Ishikawa (cell line): Measurements from ENCODE around the gene DNAH8.

Source experiments
- CEBPB ChIP-seq: IDR thresholded peaks from 2 replicates; pipeline ENCODE4 v1.6.1; 2012
- CREB1 ChIP-seq: IDR thresholded peaks from 2 replicates; pipeline ENCODE4 v1.6.1; 2012; ENCODE audit warnings: low read depth
- EGR1 ChIP-seq: IDR thresholded peaks from 2 replicates; pipeline ENCODE4 v1.6.1; 2012
- EP300 ChIP-seq: IDR thresholded peaks from 2 replicates; pipeline ENCODE4 v1.6.1; 2012; ENCODE audit warnings: borderline replicate concordance
- FOXM1 ChIP-seq: IDR thresholded peaks from 2 replicates; pipeline ENCODE4 v1.6.1; 2012; ENCODE audit warnings: low read depth, borderline replicate concordance
- MAX ChIP-seq: IDR thresholded peaks from 2 replicates; pipeline ENCODE4 v1.6.1; 2012
- NFIC ChIP-seq: IDR thresholded peaks from 2 replicates; pipeline ENCODE4 v1.6.1; 2012
- RAD21 ChIP-seq: IDR thresholded peaks from 2 replicates; pipeline ENCODE4 v1.6.1; 2012; ENCODE audit warnings: low read depth
- REST ChIP-seq: IDR thresholded peaks from 2 replicates; pipeline ENCODE4 v1.6.1; 2012; ENCODE audit warnings: low read depth, mild to moderate bottlenecking
- TAF1 ChIP-seq: IDR thresholded peaks from 2 replicates; pipeline ENCODE4 v1.6.1; 2012; ENCODE audit warnings: low read depth, mild to moderate bottlenecking
- TCF12 ChIP-seq: IDR thresholded peaks from 2 replicates; pipeline ENCODE4 v1.6.1; 2012; ENCODE audit warnings: low read depth
- TEAD4 ChIP-seq: IDR thresholded peaks from 2 replicates; pipeline ENCODE4 v1.6.1; 2012
- USF1 ChIP-seq: IDR thresholded peaks from 2 replicates; pipeline ENCODE4 v1.6.1; 2012
- YY1 ChIP-seq: IDR thresholded peaks from 2 replicates; pipeline ENCODE4 v1.6.1; 2012; ENCODE audit warnings: low read depth
- ZBTB7A ChIP-seq: IDR thresholded peaks from 2 replicates; pipeline ENCODE4 v1.6.1; 2012; ENCODE audit warnings: low read depth

Gene DNAH8

GRCh38 chr6:39008737-39009136 lies 293.6 kb downstream of the DNAH8 start:
- no peak for TF ChIP-seq YY1
- no peak for TF ChIP-seq CEBPB
- no peak for TF ChIP-seq TEAD4
- TF ChIP-seq FOXM1 = no peak
- no peak for TF ChIP-seq EP300
- no peak for TF ChIP-seq REST
- no peak for TF ChIP-seq TCF12
- no peak for TF ChIP-seq MAX
- no peak for TF ChIP-seq CREB1
- no peak for TF ChIP-seq ZBTB7A
- no peak for TF ChIP-seq TAF1
- TF ChIP-seq USF1 = no peak
- TF ChIP-seq RAD21 = no peak
- no peak for TF ChIP-seq NFIC

GRCh38 chr6:39009476-39009875 lies 294.4 kb downstream of the DNAH8 start:
- TF ChIP-seq FOXM1 (no peak), EGR1 (no peak), NFIC (no peak), TCF12 (no peak)

GRCh38 chr6:39016839-39017546 lies 301.9 kb downstream of the DNAH8 start:
- no peak for TF ChIP-seq RAD21
- no peak for TF ChIP-seq FOXM1
- TF ChIP-seq CEBPB = no peak
- no peak for TF ChIP-seq YY1
- TF ChIP-seq EGR1 = no peak
- no peak for TF ChIP-seq CREB1
- TF ChIP-seq NFIC = no peak
- TF ChIP-seq USF1 = no peak
- no peak for TF ChIP-seq TEAD4

- TF ChIP-seq REST = no peak
- TF ChIP-seq TCF12 = no peak
- no peak for TF ChIP-seq TEAD4
- no peak for TF ChIP-seq USF1
- no peak for TF ChIP-seq CEBPB
- no peak for TF ChIP-seq RAD21
- TF ChIP-seq FOXM1 = no peak
- no peak for TF ChIP-seq TAF1
- TF ChIP-seq EGR1 = no peak
- TF ChIP-seq CREB1 = no peak
- TF ChIP-seq NFIC = no peak
- no peak for TF ChIP-seq YY1
- no peak for TF ChIP-seq ZBTB7A
- no peak for TF ChIP-seq MAX
- TF ChIP-seq EP300 = no peak
Observed at GRCh38 chr6:39017547-39017880, 302.4 kb downstream of the DNAH8 start.

- no peak for TF ChIP-seq NFIC
- TF ChIP-seq EP300 = no peak
- TF ChIP-seq MAX = no peak
- TF ChIP-seq EGR1 = no peak
- no peak for TF ChIP-seq USF1
Observed at GRCh38 chr6:39018103-39018502, 303.0 kb downstream of the DNAH8 start.
